ENCODE data around the gene ITK. TPM values are rescaled to one million over a fixed set of nuclear protein-coding genes. Genes with fewer than 3 reads are reported as not detected.

Gene ITK
- total and polyA plus RNA-seq, 3 donors from 2014 or later, result 0.93 to 3.8 (median 1.3) TPM

- H3K36me3 ChIP-seq (ENCODE audit: low read depth, missing control alignments), result no peaks in the 10 kb centered on the region
- no peaks in the 10 kb centered on the region for H3K9me3 ChIP-seq
- intact Hi-C loops (cut with DNase I; ENCODE audit: low total_unique reads), result no loop called here
- no peak for DNase-seq
- no peak overlapping the region for H3K27ac ChIP-seq
- no peaks in the 10 kb centered on the region for H3K27me3 ChIP-seq
- no peak for TF ChIP-seq CTCF (IDR thresholded peaks at IDR 0.05)
- TF ChIP-seq POLR2A (IDR thresholded peaks at IDR 0.05), result no peak
- no peak overlapping the region for H3K4me3 ChIP-seq
- no peaks in the 10 kb centered on the region for H3K4me1 ChIP-seq
- 94 to 95% methylated on average over 5 of the region's 5 CpGs for WGBS, 2 donors
Observed at GRCh38 chr5:157221959-157222358, 41.3 kb downstream of the ITK start.

GRCh38 chr5:157222506-157223230 is 42.0 kb downstream of the ITK start:
- Histone ChIP-seq H3K9me3 (no peaks in the 10 kb centered on the region), H3K27ac (no peak overlapping the region), H3K4me1 (no peaks in the 10 kb centered on the region), H3K27me3 (no peaks in the 10 kb centered on the region), H3K36me3 (ENCODE audit: low read depth, missing control alignments) (no peaks in the 10 kb centered on the region), H3K4me3 (no peak overlapping the region)
- intact Hi-C loops (cut with DNase I; ENCODE audit: low total_unique reads), result no loop called here
- no peak for DNase-seq
- 88 to 89% methylated on average over 10 of the region's 10 CpGs for WGBS, 2 donors
- no peak for TF ChIP-seq CTCF (IDR thresholded peaks at IDR 0.05)
- no peak for TF ChIP-seq POLR2A (IDR thresholded peaks at IDR 0.05)

DNA sequence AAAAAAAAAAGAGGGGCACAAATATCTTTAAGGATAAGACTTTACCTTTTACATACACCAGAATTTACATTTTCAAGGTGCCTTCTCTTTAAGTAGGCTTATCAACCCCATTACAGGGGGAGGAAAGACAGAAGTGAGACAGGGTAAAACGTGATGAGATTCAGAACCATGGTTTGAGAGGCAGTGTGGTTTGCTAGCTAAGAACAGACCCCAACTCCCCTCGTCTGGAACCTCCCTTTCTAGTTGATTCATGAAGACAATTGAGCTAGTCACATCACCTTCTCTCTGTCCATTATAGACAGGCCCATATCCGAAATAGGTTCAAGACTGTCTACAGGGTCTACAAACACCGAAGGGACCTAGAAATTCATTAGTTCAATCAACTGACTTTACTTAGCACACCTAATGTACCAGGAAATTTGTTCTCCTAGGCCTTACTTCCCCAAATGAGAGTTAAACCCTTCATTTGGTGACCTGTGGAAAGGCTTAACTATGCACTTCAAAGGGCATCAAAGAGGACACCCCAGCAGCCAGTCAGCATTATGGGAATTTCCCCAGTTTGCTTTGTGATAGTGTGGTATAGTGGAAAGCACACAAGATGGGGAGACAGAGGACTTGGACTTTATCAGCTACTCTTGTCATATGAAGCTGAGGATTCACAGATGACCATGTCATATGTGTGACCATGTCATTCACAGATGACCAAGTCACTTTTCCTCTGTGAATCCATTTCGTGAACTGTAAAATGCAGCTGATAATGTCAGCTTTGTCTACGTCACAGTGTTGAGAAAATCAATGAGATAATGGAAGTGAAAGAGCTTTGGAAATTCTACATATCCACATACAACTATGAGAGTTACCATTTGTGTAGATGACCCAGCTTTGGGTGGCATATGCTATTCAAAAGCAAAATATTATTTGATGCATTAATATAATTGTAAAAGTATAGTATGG is 45.1 kb downstream of the ITK start:
- intact Hi-C loops (cut with DNase I; ENCODE audit: low total_unique reads), result no loop called here
- H3K27ac ChIP-seq, result no peak overlapping the region
- no peaks in the 10 kb centered on the region for H3K36me3 ChIP-seq (ENCODE audit: low read depth, missing control alignments)
- no peak for DNase-seq
- no peaks in the 10 kb centered on the region for H3K4me1 ChIP-seq
- 83 to 90% methylated on average over 6 of the region's 6 CpGs for WGBS, 2 donors
- TF ChIP-seq POLR2A (IDR thresholded peaks at IDR 0.05), result no peak
- no peak for TF ChIP-seq CTCF (IDR thresholded peaks at IDR 0.05)
- no peaks in the 10 kb centered on the region for H3K27me3 ChIP-seq
- no peak overlapping the region for H3K4me3 ChIP-seq
- H3K9me3 ChIP-seq, result no peaks in the 10 kb centered on the region

DNA sequence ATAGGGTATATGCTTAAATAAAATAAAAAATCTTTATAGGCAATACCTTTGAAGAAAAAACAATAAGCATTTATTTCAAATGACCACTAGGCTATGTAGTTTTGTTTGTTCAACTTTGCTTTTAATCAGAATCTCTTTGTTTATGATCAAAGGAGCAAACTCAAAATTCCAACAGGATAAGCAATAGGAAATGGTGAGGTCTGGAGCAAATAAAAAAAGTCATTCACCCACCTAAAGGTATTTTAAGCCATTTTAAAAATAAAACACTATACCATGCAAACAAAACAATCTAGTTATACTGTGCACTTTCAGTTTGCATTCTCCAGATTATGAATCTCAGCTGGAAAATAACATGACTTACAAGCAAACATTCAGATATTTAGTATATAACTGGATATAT is 50.0 kb downstream of the ITK start:
- DNase-seq, result no peak
- H3K4me1 ChIP-seq, result no peaks in the 10 kb centered on the region
- no peak for TF ChIP-seq CTCF (IDR thresholded peaks at IDR 0.05)
- intact Hi-C loops (cut with DNase I; ENCODE audit: low total_unique reads), result no loop called here
- H3K27ac ChIP-seq, result no peak overlapping the region
- H3K9me3 ChIP-seq, result no peaks in the 10 kb centered on the region
- H3K27me3 ChIP-seq, result no peaks in the 10 kb centered on the region
- no peak overlapping the region for H3K4me3 ChIP-seq
- no peaks in the 10 kb centered on the region for H3K36me3 ChIP-seq (ENCODE audit: low read depth, missing control alignments)

All from testis (tissue), 3 donors.